Neutrophil (primary cell): ENCODE results near the gene SLC9A4.

ENCODE experiments used
- H3K27ac ChIP-seq: fragments of 200-600 bp; sonication (generic); 2 replicates; pipeline ENCODE4 v1.5.1; 2016; ENCODE audit warnings: mild to moderate bottlenecking, moderate library complexity
- H3K27me3 ChIP-seq: fragments of 200-600 bp; sonication (generic); 2 replicates; pipeline ENCODE4 v1.6.0; 2016; ENCODE audit warnings: mild to moderate bottlenecking
- H3K36me3 ChIP-seq: fragments of 200-600 bp; sonication (generic); 2 replicates; pipeline ENCODE4 v1.5.1; 2017
- H3K4me1 ChIP-seq, 2 experiments: fragments of 200-600 bp in 1 of 2; sonication (generic) in 1 of 2; 1 replicate in 1 of 2; 2 replicates in 1 of 2; pipeline versions ENCODE4 v1.5.1 to v1.6.1; 2013 to 2016; ENCODE audit warnings: low read depth in 1 of 2, low read length in 1 of 2, mild to moderate bottlenecking in 1 of 2, moderate library complexity in 1 of 2; ENCODE audit not compliant: control insufficient read depth in 1 of 2, insufficient read depth in 1 of 2
- H3K4me3 ChIP-seq, 2 experiments: fragments of 200-600 bp in 1 of 2; sonication (generic) in 1 of 2; 1 replicate in 1 of 2; 2 replicates in 1 of 2; pipeline ENCODE4 v1.5.1; 2013 to 2016; ENCODE audit warnings: low read depth in 1 of 2, low read length in 1 of 2, mild to moderate bottlenecking in 1 of 2, moderate library complexity in 1 of 2
- H3K9me3 ChIP-seq: fragments of 200-600 bp; sonication (generic); 2 replicates; pipeline ENCODE4 v1.5.1; 2016
- CTCF ChIP-seq: fragments of 200-600 bp; sonication (generic); IDR thresholded peaks from 2 replicates; pipeline ENCODE4 v1.5.1; 2016; ENCODE audit warnings: antibody characterized with exemption

Gene SLC9A4

GRCh38 chr2:102453501-102453900 lies 19.5 kb upstream of the SLC9A4 start:
- H3K27ac ChIP-seq: no peak overlapping the region
- no peak for TF ChIP-seq CTCF
- no peak overlapping the region for H3K4me3 ChIP-seq
- H3K9me3 ChIP-seq: no peaks in the 10 kb centered on the region
- H3K27me3 ChIP-seq: no peaks in the 10 kb centered on the region
- H3K36me3 ChIP-seq: peaks cover 53% of the 10 kb centered on the region
- H3K4me1 ChIP-seq: no peaks in the 10 kb centered on the region

GRCh38 chr2:102455061-102455670 lies 17.9 kb upstream of the SLC9A4 start:
- Histone ChIP-seq H3K27me3 (no peaks in the 10 kb centered on the region), H3K4me3 (no peak overlapping the region), H3K9me3 (no peaks in the 10 kb centered on the region), H3K36me3 (peaks cover 42% of the 10 kb centered on the region), H3K27ac (no peak overlapping the region), H3K4me1 (no peaks in the 10 kb centered on the region)
- TF ChIP-seq CTCF: no peak

- no peak for TF ChIP-seq CTCF
- Histone ChIP-seq H3K4me1 (no peaks in the 10 kb centered on the region), H3K9me3 (no peaks in the 10 kb centered on the region), H3K27ac (no peak overlapping the region), H3K36me3 (no peaks in the 10 kb centered on the region), H3K27me3 (peaks cover 19% of the 10 kb centered on the region), H3K4me3 (no peak overlapping the region)
Measured at GRCh38 chr2:102460467-102460866, 12.6 kb upstream of the SLC9A4 start.

GRCh38 chr2:102461188-102461587 lies 11.8 kb upstream of the SLC9A4 start:
- no peaks in the 10 kb centered on the region for H3K9me3 ChIP-seq
- no peaks in the 10 kb centered on the region for H3K4me1 ChIP-seq
- H3K4me3 ChIP-seq: no peak overlapping the region
- TF ChIP-seq CTCF: no peak
- H3K36me3 ChIP-seq: no peaks in the 10 kb centered on the region
- peaks cover 19% of the 10 kb centered on the region for H3K27me3 ChIP-seq
- H3K27ac ChIP-seq: no peak overlapping the region

- Histone ChIP-seq H3K27me3 (peaks cover 23% of the 10 kb centered on the region), H3K9me3 (no peaks in the 10 kb centered on the region), H3K4me1 (no peaks in the 10 kb centered on the region), H3K27ac (no peak overlapping the region), H3K36me3 (no peaks in the 10 kb centered on the region), H3K4me3 (no peak overlapping the region)
- TF ChIP-seq CTCF: no peak
Measured at GRCh38 chr2:102463160-102463559, 9.9 kb upstream of the SLC9A4 start.

- no peaks in the 10 kb centered on the region for H3K36me3 ChIP-seq
- no peak for TF ChIP-seq CTCF
- H3K4me3 ChIP-seq: no peak overlapping the region
- H3K9me3 ChIP-seq: no peaks in the 10 kb centered on the region
- H3K27ac ChIP-seq: no peak overlapping the region
- no peaks in the 10 kb centered on the region for H3K4me1 ChIP-seq
- H3K27me3 ChIP-seq: peaks cover 39% of the 10 kb centered on the region
Measured at GRCh38 chr2:102470168-102470567, 2.9 kb upstream of the SLC9A4 start.
